Sigmoid colon (tissue), 4 donors: ENCODE measurements around the gene CWC27.

Source experiments
- POLR2A ChIP-seq, 2 donors: fragments of 450-650 bp; IDR thresholded peaks; one replicate each; pipeline ENCODE4 v1.6.1; 2016; ENCODE audit warnings: antibody characterized with exemption in 2 of 2, mild to moderate bottlenecking in 2 of 2, moderate library complexity in 2 of 2
- POLR2AphosphoS5 ChIP-seq, 4 donors: sonication (generic); formaldehyde crosslinking; IDR thresholded peaks; one replicate each; pipeline ENCODE4 v1.6.1; 2017; ENCODE audit warnings: antibody characterized with exemption in 4 of 4
- TF ChIP-seq, protein P1 (sequence below), 4 experiments: fragments of 450-650 bp in 3 of 4; fragments of 200-600 bp in 1 of 4; IDR thresholded peaks; one replicate each; pipeline ENCODE4 v1.5.1; 2016 to 2019; ENCODE audit warnings: antibody characterized with exemption in 4 of 4, mild to moderate bottlenecking in 3 of 4, moderate library complexity in 2 of 4

DNA sequence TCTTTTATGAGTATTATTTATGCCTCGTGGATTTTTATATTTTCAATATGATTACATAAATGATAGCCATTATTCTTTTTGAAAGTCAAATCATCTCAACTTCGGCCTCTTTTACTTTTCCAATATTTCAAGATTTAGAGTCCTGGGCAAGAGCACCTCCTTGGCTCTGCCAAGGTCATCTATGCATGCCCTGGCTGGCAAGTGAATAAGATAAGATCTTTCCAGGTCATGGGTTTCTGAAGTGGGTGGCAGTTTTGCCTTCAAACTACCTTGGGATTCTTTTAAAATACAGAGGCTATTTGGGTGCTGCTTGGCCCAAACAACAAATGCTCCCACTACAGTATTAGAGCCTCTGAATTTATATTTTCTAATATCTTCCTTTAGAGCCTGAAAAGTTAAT, 95.4 kb downstream of the CWC27 start:
- no peak for TF ChIP-seq POLR2A (IDR thresholded peaks at IDR 0.05)
- TF ChIP-seq, protein P1, sequence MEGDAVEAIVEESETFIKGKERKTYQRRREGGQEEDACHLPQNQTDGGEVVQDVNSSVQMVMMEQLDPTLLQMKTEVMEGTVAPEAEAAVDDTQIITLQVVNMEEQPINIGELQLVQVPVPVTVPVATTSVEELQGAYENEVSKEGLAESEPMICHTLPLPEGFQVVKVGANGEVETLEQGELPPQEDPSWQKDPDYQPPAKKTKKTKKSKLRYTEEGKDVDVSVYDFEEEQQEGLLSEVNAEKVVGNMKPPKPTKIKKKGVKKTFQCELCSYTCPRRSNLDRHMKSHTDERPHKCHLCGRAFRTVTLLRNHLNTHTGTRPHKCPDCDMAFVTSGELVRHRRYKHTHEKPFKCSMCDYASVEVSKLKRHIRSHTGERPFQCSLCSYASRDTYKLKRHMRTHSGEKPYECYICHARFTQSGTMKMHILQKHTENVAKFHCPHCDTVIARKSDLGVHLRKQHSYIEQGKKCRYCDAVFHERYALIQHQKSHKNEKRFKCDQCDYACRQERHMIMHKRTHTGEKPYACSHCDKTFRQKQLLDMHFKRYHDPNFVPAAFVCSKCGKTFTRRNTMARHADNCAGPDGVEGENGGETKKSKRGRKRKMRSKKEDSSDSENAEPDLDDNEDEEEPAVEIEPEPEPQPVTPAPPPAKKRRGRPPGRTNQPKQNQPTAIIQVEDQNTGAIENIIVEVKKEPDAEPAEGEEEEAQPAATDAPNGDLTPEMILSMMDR (IDR thresholded peaks at IDR 0.05) = no peak
- TF ChIP-seq POLR2AphosphoS5 (IDR thresholded peaks at IDR 0.05) = no peak
